Erythroblast (primary cell): Measurements from ENCODE around the gene MZT2B.

ENCODE experiments used
- GATA1 ChIP-seq: IDR thresholded peaks from 2 replicates; pipeline ENCODE4 v1.6.1; 2011; ENCODE audit warnings: low read depth, mild to moderate bottlenecking, control low read depth, low read length, moderate library complexity
- POLR2A ChIP-seq: IDR thresholded peaks from 2 replicates; pipeline ENCODE4 v1.6.1; 2011; ENCODE audit warnings: mild to moderate bottlenecking, low read length

DNA sequence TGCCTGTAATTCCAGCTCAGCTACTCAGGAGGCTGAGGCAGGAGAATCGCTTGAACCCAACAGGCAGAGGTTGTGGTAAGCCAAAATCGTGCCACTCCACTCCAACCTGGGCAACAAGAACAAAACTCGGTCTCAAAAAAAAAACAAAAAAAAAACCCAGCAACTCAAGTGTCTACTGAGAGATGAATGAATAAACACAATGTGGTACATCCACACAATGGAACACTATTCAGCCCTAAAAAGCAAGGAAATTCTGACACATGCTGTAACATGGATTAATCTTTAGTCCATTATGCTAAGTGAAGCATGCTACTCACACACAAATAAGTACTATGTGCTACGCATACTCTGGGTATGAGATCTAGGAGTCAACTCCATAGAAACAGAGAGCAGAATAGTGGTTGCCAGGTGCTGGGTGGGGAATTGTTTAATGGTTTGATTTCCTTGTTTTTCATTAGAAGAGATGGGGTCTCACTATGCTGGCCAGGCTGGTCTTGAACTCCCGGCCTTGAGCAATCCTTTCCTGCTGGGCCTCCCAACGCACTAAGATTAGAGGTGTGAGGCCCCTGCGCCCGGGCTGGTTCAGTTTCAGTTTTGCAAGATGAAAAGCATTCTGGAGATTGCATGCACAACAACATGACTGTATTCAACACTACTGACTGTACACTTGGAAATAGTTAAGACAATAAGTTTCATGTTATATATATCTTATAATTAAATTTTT lies 16.6 kb upstream of the MZT2B start:
- TF ChIP-seq POLR2A (no peak), GATA1 (no peak)
